Transverse colon (tissue), 4 donors: ENCODE data around the gene CDK7.

ENCODE experiments used
- CTCF ChIP-seq, 5 experiments: fragments of 200-600 bp in 3 of 5; fragments of 450-650 bp in 2 of 5; sonication (generic) in 3 of 5; IDR thresholded peaks; 1 replicate in 2 of 5; 2 replicates in 3 of 5; pipeline ENCODE4 v1.5.1; 2016 to 2017; ENCODE audit warnings: antibody characterized with exemption in 5 of 5, inconsistent platforms in 3 of 5, mild to moderate bottlenecking in 2 of 5, moderate library complexity in 1 of 5
- EP300 ChIP-seq: sonication (generic); formaldehyde crosslinking; IDR thresholded peaks from one replicate; pipeline ENCODE4 v1.6.1; 2017; ENCODE audit warnings: antibody characterized with exemption, low read depth
- POLR2A ChIP-seq: fragments of 450-650 bp; IDR thresholded peaks from one replicate; pipeline ENCODE4 v1.6.1; 2016; ENCODE audit warnings: antibody characterized with exemption, mild to moderate bottlenecking, moderate library complexity
- POLR2AphosphoS5 ChIP-seq, 3 donors: sonication (generic); formaldehyde crosslinking; IDR thresholded peaks; one replicate each; pipeline ENCODE4 v1.6.1; 2016; ENCODE audit warnings: antibody characterized with exemption in 3 of 3

DNA sequence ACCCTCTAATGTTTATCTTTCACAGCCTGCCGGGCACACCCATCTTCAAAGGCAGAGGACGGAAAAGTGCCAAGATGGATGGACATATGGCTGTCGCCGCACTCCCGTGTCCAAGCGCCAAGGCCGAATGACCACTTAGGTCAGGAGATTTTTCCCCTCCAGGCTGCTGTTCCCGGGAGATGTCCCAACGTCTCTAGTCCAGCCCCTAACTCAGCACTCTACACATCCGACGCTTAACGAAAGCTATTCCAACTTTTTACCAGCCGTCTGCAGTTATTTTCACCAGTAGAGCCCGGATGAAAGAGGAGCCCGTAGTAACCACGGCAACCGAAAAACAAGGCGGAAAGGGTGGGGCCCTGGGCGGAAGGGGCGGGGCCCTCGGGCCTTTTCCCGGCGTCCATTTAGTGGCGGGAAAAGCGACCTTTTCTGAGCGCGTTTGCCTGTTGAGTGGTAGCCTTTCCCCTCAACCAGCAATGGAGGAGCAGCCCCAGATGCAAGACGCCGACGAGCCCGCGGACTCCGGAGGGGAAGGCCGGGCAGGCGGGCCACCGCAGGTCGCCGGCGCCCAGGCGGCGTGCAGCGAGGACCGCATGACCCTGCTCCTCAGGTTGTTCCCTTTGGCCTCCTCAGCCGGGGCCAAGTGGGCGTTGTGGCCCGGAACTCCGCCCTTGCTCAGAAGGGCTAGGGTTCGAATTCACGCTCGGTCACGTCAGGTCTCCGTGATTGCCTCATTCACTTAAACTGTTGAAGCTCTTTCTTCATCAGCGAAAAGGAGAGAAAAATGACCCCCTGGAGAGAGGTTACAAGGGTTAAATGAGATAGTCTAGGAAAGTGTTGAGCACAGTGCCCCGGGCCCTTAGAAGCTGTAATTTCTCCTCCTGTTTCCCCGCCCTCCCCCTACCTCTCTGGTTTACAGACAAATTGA lies 45.3 kb upstream of the CDK7 start, which contains the start of gene CENPH:
- TF ChIP-seq CTCF (IDR thresholded peaks at IDR 0.05) (no peak), POLR2AphosphoS5 (IDR thresholded peaks at IDR 0.05) (peak in 2 of 3 donors; percentile 3 to 10), POLR2A (no peak), EP300 (no peak)
